GM18858 (cell line): ENCODE results near the gene INTS11.

Experiments used
- ATAC-seq: cut with Tn5 transposase; IDR thresholded peaks from one replicate; pipeline ENCODE4 v1.9.1; 2021; ENCODE audit not compliant: unreplicated experiment

INTS11 gene

DNA sequence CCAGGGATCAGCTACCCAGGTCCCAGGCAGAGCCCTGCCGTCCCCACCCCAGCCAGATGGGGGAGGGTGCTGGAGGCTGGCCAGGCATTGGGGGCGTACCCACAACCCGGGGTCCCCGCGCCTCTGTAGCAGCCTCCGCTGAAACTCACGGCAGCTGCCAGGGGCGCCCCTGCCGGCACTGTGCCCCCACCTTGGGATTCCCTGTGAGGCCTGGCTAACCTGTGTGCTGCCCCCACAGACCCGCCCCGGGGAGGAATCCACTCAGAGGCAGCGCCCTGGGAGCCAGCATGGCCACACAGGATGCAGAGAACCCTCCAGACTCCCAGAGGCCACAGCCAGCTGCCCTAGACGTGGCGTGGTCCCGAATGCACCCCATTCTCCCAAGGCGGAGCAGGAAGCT, 20.9 kb upstream of the INTS11 start:
- no peak for ATAC-seq

DNA sequence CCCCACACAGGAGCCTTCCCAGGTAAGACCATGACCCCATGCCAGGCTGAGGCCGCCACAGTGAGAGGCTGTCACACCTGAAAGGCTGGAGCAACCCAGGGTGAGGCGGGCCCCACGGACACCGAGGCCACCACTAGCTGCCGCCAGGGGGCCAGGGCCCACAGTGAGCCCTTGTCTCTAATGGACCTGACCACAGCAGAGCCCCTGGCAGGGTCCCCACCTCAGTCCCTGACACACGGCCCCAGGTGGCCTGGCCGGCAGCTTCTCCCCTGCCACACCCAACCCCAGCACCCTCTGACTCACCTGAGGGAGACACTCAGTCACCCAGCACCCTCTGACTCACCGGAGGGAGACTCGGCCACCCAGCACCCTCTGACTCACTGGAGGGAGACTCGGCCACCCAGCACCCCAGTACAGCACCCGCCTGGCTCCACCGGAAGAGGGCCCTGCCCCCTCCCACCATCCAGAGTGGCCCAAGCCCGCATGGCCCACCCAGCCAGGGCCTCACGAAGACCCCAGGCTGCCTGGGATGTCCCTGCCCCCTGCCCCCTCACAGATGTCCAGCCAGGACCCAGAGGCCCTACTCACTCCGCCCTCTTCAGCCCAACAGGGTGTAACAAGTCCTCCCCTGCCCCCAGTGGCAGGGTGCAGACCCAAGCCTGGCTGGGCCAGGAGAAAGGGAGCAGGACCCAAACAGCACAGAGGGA, 20.3 kb upstream of the INTS11 start:
- no peak for ATAC-seq

DNA sequence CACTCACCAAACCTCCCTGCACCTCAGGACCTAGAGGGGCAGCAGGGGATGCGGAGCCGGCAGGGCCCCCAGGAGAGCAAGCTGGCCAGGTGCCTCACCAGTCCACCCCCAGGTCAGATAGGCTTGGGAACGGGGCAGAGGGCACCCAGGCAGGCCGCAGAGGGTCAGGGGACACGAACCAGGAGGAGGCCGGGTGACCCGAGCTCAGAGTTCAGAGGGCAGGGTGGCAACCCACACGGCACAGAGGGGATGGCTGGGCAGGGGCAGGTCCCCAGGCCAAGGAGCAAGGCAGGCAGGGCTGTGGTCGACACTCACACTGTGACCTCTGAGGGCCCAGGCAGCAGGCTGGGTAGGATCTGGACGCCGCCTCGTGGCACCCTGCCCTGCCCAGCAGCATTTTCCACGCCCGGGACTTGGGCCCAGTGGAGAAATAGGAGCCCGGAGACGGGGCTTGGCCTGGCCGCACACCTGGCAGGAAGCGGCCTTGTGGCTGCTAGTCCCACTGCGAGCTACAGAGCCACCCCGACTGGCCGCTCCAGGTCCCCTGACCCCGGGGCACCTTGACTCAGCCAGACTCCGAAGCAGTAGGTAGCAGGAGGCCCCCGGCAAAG, 19.5 kb upstream of the INTS11 start:
- ATAC-seq: no peak

DNA sequence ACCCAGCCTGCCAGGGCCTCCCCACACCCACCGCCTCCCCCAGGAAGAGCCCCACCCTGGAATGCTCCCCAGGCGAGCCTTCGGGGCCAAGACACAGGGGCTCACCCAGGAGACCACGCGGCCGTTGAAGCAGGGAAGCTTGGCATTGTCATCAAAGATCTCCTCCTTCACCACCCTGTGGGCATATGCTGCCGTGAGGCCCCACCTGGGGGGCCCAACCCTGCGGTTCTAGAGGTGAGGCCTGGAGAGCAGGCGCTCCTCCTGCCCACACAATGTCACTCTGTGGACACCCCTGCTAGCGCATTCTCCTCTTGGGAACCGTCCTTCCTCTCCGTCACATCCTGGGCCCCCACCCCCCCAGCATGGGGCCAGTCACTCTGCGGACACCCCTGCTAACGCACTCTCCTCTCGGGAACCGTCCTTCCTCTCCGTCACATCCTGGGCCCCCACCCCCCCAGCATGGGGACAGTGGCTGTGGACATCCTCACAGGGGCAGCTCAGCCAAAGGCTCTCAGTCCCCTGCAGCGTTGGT, 18.2 kb upstream of the INTS11 start:
- no peak for ATAC-seq

DNA sequence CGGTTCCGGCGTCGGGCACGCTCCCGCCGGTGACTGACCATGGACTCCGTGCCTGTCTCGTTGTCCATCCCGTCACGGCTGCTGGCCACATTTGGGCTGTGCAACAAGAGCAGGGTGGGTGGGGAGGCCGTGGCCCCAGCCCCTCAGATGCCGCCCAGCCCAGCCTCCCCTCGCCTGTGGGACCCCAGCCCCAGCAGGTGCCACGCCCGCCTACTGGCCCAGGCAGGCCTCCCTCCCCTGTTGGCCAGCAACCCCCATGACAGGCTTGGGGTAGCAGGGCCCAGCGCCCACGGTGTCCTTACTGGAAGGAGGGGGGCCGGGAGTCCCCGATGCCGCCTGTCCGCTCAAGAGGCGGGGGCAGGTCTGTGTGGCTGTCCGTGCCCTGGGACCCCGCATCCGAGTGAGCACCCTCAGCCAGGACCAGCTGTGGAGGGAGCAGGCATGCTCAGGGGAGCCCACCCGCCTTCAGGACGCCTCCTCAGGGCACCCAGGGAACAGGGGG, 17.7 kb upstream of the INTS11 start:
- no peak for ATAC-seq

GRCh38 chr1:1341549-1342021, 17.1 kb upstream of the INTS11 start:
- no peak for ATAC-seq

DNA sequence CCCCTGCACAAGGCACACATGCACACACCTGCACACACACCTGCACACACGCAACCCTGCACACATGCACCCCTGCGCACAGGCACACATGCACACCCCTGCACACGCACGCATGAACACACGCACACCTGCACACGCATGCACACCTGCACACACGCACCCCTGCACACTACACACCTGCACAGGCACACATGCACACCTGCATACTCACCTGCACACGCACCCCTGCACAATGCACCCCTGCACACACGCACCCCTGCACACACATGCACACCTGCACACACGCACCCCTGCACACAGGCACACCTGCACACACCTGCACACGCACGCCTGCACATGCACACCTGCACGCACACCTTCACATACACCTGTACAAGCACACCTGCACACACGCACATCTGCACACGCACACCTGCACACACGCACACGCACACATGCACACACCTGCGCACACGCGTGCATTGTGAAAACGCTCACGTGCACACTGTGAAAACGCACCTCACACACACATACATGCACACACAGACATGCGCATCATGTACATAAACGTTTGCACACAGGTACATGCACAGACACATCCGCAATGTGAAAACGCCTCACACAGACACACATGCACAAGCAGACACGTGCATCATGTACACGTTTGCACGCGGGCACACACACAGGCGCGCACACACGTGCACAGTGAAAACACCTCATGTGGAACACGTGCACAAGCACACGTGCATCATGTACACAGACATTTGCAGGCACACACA, 16.5 kb upstream of the INTS11 start:
- ATAC-seq: no peak

GRCh38 chr1:1340185-1340584, 15.7 kb upstream of the INTS11 start:
- ATAC-seq: no peak

DNA sequence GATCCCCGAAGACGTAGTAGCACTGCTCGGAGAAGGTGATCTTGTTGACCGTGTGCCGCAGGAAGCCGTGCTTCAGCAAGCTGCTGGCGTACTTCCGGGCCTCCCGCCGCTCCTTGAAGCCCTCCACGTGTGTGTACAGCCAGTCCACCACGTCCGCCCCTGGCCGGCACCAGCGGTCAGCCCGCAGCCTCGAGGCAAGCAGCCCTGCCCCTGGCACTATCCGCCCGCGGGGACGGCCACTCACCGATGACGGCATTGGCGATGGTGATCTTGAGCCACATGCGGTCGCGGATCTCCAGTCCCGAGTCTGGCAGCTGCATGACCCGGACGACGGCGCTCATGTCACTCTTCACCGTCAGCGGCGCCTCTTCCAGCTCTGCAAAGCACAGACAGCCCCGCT, 13.8 kb upstream of the INTS11 start:
- no peak for ATAC-seq

DNA sequence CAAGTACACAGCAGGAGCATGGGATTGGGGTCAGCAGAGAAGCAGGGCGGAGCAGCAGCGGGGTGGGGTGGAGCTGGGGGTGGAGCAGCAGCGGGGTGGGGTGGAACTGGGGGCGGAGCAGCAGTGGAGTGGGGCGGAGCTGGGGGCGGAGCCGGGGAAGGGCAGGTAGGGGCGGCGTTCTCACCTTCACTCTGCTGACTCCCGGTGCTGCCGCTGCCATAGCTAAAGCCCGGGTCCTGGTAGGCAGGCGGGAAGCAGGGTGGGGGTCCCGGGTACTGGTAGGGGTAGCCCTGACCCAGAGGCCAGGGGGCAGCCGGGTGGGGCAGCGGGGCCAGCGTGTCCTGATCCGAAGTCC, 13.3 kb upstream of the INTS11 start:
- ATAC-seq: no peak

DNA sequence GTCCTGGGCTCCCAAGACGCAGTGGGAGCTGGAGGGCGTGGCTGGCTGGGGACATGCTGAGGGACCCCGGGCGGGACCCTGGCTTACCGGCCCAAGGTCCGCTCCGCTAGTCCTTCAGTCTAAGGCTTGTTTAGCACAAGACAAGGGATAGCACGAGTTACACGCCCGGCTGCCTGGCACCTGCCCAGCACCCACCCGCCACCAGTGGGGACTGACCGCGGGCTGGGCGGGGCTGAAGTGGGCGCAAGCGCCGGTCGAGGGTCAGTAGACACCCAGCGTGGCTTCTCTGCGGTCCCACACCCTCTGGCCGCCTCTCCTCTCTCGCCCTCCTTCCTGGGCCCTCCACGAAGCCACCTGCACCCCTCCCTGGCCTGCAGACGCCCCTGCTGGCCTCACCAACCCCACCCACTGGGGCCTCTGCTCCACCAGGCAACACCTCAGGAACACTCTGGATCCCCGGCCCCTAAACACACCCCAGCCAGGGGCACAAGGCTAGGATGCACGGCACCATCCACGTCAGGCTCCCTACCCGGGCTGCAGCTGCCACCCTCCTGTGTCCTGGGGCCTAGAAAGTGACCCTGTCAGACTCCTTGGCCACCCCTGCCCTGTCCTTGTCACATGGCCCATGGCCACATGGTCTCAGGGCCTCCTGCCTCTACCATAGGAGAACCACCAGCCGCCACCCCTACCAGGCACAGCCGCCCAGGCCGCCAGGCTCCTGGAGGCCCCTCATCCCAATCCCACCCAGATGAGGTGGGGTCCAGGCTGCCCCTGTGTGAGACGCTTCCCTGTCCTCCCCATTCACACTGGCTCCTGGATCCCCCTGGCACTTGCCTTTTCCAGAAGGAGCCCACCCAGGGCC, 12.7 kb upstream of the INTS11 start:
- no peak for ATAC-seq

DNA sequence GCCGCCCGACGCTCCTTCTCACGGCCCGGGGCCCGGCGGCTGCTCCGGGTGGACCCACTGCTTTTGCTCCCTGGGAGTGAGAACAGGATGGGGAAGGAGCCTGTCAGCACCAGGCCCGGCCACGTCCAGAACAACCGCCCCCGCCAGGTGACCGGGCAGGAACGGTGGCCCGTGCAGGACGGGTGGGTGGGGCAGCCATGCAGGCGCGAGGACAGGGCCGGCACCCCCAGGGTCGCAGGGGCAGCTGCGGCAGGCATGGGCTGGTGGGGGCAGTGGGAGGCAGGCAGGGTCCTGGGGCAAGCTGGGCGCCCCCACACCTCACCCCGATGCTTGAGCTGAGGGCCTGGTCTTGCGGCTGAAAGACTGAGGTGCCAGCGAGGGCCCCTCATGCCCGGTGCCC, 12.0 kb upstream of the INTS11 start:
- ATAC-seq: no peak

- ATAC-seq: no peak
Measured at GRCh38 chr1:1335792-1336248, 11.4 kb upstream of the INTS11 start.

DNA sequence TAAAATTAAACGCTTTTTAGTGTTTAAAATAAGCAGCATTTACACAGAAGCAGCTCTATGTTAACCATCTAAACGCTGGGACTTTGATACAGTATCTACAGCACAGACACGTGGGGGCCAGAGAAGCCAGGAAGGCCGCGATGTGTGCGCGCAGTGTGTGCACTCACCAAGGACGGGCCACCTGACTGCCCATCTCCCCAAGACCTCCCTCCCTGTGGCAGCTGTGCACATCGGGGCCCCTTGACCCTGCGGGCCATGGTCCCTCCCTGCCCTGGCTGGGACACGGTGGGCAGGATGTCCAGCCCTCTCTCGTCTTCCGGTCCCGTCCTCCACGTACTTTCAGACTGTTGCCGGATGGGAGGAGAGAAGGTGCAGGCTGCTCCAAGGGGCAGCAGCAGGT, 10.8 kb upstream of the INTS11 start:
- ATAC-seq: no peak

DNA sequence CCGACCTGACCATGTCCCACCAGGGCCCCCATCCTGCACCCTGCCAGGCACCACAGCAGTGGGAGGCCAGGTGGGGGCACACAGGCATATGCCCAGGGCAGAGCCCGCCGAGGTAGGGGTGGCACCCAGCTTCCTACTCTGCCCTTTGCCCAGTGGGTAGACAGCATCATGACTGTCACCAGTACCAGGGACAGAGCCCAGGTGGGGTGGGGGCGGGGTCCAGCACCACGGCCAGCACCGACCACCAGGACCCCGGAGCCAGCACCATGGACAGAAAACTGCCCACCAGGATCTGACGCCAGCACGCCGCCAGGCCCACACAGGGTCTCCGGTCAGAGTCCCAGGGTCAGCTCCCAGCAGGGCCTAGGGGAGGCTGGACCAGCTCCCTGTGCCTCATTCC, 10.4 kb upstream of the INTS11 start:
- no peak for ATAC-seq

DNA sequence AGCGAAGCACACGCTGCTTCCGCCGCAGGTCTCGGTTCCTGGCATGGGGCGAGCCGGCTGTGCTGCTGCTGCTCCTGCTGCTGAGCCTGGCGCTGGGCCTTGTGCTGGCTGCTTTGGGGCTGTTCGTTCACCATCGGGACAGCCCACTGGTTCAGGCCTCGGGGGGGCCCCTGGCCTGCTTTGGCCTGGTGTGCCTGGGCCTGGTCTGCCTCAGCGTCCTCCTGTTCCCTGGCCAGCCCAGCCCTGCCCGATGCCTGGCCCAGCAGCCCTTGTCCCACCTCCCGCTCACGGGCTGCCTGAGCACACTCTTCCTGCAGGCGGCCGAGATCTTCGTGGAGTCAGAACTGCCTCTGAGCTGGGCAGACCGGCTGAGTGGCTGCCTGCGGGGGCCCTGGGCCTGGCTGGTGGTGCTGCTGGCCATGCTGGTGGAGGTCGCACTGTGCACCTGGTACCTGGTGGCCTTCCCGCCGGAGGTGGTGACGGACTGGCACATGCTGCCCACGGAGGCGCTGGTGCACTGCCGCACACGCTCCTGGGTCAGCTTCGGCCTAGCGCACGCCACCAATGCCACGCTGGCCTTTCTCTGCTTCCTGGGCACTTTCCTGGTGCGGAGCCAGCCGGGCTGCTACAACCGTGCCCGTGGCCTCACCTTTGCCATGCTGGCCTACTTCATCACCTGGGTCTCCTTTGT, 9.2 kb upstream of the INTS11 start:
- no peak for ATAC-seq

- ATAC-seq: no peak
Measured at GRCh38 chr1:1332774-1333480, 8.5 kb upstream of the INTS11 start.

DNA sequence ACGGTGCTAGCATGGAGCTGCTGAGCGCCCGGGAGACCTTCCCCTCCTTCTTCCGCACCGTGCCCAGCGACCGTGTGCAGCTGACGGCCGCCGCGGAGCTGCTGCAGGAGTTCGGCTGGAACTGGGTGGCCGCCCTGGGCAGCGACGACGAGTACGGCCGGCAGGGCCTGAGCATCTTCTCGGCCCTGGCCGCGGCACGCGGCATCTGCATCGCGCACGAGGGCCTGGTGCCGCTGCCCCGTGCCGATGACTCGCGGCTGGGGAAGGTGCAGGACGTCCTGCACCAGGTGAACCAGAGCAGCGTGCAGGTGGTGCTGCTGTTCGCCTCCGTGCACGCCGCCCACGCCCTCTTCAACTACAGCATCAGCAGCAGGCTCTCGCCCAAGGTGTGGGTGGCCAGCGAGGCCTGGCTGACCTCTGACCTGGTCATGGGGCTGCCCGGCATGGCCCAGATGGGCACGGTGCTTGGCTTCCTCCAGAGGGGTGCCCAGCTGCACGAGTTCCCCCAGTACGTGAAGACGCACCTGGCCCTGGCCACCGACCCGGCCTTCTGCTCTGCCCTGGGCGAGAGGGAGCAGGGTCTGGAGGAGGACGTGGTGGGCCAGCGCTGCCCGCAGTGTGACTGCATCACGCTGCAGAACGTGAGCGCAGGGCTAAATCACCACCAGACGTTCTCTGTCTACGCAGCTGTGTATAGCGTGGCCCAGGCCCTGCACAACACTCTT, 7.7 kb upstream of the INTS11 start:
- no peak for ATAC-seq
